HCT116 (cell line): ENCODE measurements around the gene SEC24C. TPM values are rescaled to one million over a fixed set of nuclear protein-coding genes. Genes with fewer than 3 reads are reported as not detected.
"Not testable (repeated sequence)": the region's sequence is repeated elsewhere in the genome, so short reads cannot be mapped to it uniquely, and the experiment has no call there.

Experiments used
- ATAC-seq: fragments of 200-7000 bp; cut with Tn5 transposase; 2 replicates; pipeline ENCODE4 v1.9.1; 2020; ENCODE audit warnings: mild to moderate bottlenecking, moderate library complexity
- BruUV-seq: library from RNA; stranded (reverse); fragments of 400-500 nt; replicated peaks from 2 replicates; lab custom pipeline; 2021; lab: Mats Ljungman, UMichigan
- CTCF ChIA-PET: fragments of 300-600 bp; sonication (Branson Sonifier 250); formaldehyde crosslinking; loops from one replicate; lab custom pipeline; 2021; ENCODE audit warnings: antibody characterized with exemption; lab: Charles Lee
- POLR2A ChIA-PET: fragments of 300-600, 350-600 bp; sonication (Branson Sonifier 250); formaldehyde crosslinking; loops from one replicate; lab custom pipeline; 2021; ENCODE audit warnings: antibody characterized with exemption; lab: Charles Lee
- RAD21 ChIA-PET, 2 experiments: fragments of 300-600 bp; sonication (Branson Sonifier 250); formaldehyde crosslinking; loops; one replicate each; lab custom pipeline; 2023; ENCODE audit warnings: low total read pairs in 2 of 2; ENCODE audit not compliant: uncharacterized antibody in 2 of 2, unreplicated experiment in 2 of 2, low non-redundant PET in 1 of 2; lab: Charles Lee
- DNase-seq: peaks from one replicate; pipeline ENCODE4 v3.0.0-alpha.2; 2010; ENCODE audit warnings: low read depth, low spot score
- H2AFZ ChIP-seq: fragments of 200-600 bp; shearing (Covaris generic), sonication (generic); 2 replicates; pipeline ENCODE4 v1.6.1; 2017; ENCODE audit warnings: low read depth, mixed run types, mixed read lengths, antibody characterized with exemption, low read length; ENCODE audit not compliant: poor library complexity, severe bottlenecking
- H3K27ac ChIP-seq: 2 replicates; pipeline ENCODE4 v1.5.1; 2012; ENCODE audit warnings: low read depth, low read length
- H3K27me3 ChIP-seq: fragments of 200-600 bp; sonication (generic); 2 replicates; pipeline ENCODE4 v1.6.1; 2016; ENCODE audit warnings: mixed run types, low read length, mixed read lengths; ENCODE audit not compliant: insufficient read depth
- H3K36me3 ChIP-seq, 2 experiments: fragments of 200-500 bp in 1 of 2; fragments of 200-600 bp in 1 of 2; sonication (Bioruptor generic) in 1 of 2; sonication (generic) in 1 of 2; 2 replicates each; pipeline versions ENCODE4 v1.5.1 to v1.6.1; 2014 to 2016; ENCODE audit warnings: low read length in 2 of 2, inconsistent platforms in 1 of 2, mixed read lengths in 1 of 2, mixed run types in 1 of 2; ENCODE audit not compliant: insufficient read depth in 2 of 2, control insufficient read depth in 1 of 2
- H3K4me1 ChIP-seq, 2 experiments: fragments of 200-600 bp in 1 of 2; sonication (generic) in 1 of 2; 2 replicates each; pipeline versions ENCODE4 v1.5.1 to v1.6.1; 2012 to 2017; ENCODE audit warnings: low read length in 2 of 2, inconsistent platforms in 1 of 2, mild to moderate bottlenecking in 1 of 2, mixed read lengths in 1 of 2, mixed run types in 1 of 2, moderate library complexity in 1 of 2; ENCODE audit not compliant: insufficient read depth in 2 of 2, control insufficient read depth in 1 of 2
- H3K4me2 ChIP-seq: fragments of 200-600 bp; sonication (generic); 2 replicates; pipeline ENCODE4 v1.6.1; 2017; ENCODE audit warnings: mixed run types, low read length, mixed read lengths
- H3K4me3 ChIP-seq, 2 experiments: fragments of 200-600 bp in 1 of 2; sonication (generic) in 1 of 2; replicated peaks in 1 of 2; 2 replicates each; pipeline ENCODE4 v1.5.1; 2011 to 2016; ENCODE audit warnings: low read length in 2 of 2, control low read depth in 1 of 2, low read depth in 1 of 2, mild to moderate bottlenecking in 1 of 2, mixed read lengths in 1 of 2, mixed run types in 1 of 2
- H3K79me2 ChIP-seq: fragments of 200-600 bp; sonication (generic); 2 replicates; pipeline ENCODE4 v1.6.1; 2017; ENCODE audit warnings: mild to moderate bottlenecking, mixed run types, low read length, moderate library complexity, mixed read lengths; ENCODE audit not compliant: insufficient read depth
- H3K9ac ChIP-seq: fragments of 200-600 bp; sonication (generic); 2 replicates; pipeline ENCODE4 v1.6.1; 2016; ENCODE audit warnings: low read length, mixed read lengths
- H3K9me2 ChIP-seq: fragments of 200-600 bp; sonication (generic), shearing (Covaris generic); 2 replicates; pipeline ENCODE4 v1.6.1; 2017; ENCODE audit warnings: mixed run types, mild to moderate bottlenecking, moderate library complexity; ENCODE audit not compliant: insufficient read depth
- H3K9me3 ChIP-seq, 2 experiments: fragments of 200-500 bp in 1 of 2; fragments of 200-600 bp in 1 of 2; sonication (Bioruptor generic) in 1 of 2; sonication (generic) in 1 of 2; 2 replicates each; pipeline ENCODE4 v1.6.1; 2014 to 2017; ENCODE audit warnings: low read length in 2 of 2, mixed read lengths in 2 of 2, inconsistent platforms in 1 of 2, low read depth in 1 of 2, mild to moderate bottlenecking in 1 of 2, mixed run types in 1 of 2, moderate library complexity in 1 of 2; ENCODE audit not compliant: control insufficient read depth in 1 of 2, insufficient read depth in 1 of 2
- H4K20me1 ChIP-seq: fragments of 200-600 bp; sonication (generic), shearing (Covaris generic); 2 replicates; pipeline ENCODE4 v1.6.1; 2017; ENCODE audit warnings: mixed run types, mild to moderate bottlenecking, moderate library complexity; ENCODE audit not compliant: insufficient read depth
- CBX3 ChIP-seq: IDR thresholded peaks from 2 replicates; pipeline ENCODE4 v1.6.1; 2012; ENCODE audit warnings: low read depth
- ZBTB33 ChIP-seq: IDR thresholded peaks from 2 replicates; pipeline ENCODE4 v1.6.1; 2011; ENCODE audit warnings: mild to moderate bottlenecking, low read length, moderate library complexity; ENCODE audit not compliant: insufficient replicate concordance; ENCODE audit errors: extremely low read depth
- intact Hi-C: fragments of 100-400 bp; cut with micrococcal nuclease; formaldehyde crosslinking; loops from 2 replicates; pipeline ENCODE4 v1.10.0; 2022
- total RNA-seq: library from RNA; stranded (reverse); gene quantifications from one replicate; pipeline ENCODE4 v1.2.1, GENCODE V29; 2021; ENCODE audit not compliant: unreplicated experiment
- TF ChIP-seq, protein P1 (sequence below), 3 experiments: fragments of 200-600 bp in 1 of 3; sonication (generic) in 1 of 3; IDR thresholded peaks in 2 of 3; conservative IDR thresholded peaks in 1 of 3; 2 replicates each; pipeline ENCODE4 v1.5.1; 2012 to 2017; ENCODE audit warnings: low read depth in 2 of 3, low read length in 2 of 3, antibody characterized with exemption in 1 of 3, borderline replicate concordance in 1 of 3, control low read depth in 1 of 3, mild to moderate bottlenecking in 1 of 3, mixed read lengths in 1 of 3, mixed run types in 1 of 3, moderate library complexity in 1 of 3; ENCODE audit not compliant: insufficient read depth in 1 of 3

Gene SEC24C
- total RNA-seq, 1 experiment from 2014 or later = 60.9 TPM

- no peak for TF ChIP-seq ZBTB33
- TF ChIP-seq CBX3 = no peak
- TF ChIP-seq, protein P1, sequence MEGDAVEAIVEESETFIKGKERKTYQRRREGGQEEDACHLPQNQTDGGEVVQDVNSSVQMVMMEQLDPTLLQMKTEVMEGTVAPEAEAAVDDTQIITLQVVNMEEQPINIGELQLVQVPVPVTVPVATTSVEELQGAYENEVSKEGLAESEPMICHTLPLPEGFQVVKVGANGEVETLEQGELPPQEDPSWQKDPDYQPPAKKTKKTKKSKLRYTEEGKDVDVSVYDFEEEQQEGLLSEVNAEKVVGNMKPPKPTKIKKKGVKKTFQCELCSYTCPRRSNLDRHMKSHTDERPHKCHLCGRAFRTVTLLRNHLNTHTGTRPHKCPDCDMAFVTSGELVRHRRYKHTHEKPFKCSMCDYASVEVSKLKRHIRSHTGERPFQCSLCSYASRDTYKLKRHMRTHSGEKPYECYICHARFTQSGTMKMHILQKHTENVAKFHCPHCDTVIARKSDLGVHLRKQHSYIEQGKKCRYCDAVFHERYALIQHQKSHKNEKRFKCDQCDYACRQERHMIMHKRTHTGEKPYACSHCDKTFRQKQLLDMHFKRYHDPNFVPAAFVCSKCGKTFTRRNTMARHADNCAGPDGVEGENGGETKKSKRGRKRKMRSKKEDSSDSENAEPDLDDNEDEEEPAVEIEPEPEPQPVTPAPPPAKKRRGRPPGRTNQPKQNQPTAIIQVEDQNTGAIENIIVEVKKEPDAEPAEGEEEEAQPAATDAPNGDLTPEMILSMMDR (IDR thresholded peaks at IDR 0.05 in 2 of 3, conservative IDR thresholded peaks at IDR 0.05 in 1 of 3; ENCODE audit: borderline replicate concordance in 1 of 3, insufficient read depth in 1 of 3, low read depth in 2 of 3, low read length in 2 of 3) = no peak
These were observed 49.3 kb downstream of the SEC24C start (continued) for GRCh38 chr10:73793456-73793855.

GRCh38 chr10:73795491-73795890 lies 51.3 kb downstream of the SEC24C start:
- BruUV-seq, POLR2A ChIA-PET, CTCF ChIA-PET, H3K4me1 ChIP-seq, RAD21 ChIA-PET, H3K4me3 ChIP-seq, H3K27me3 ChIP-seq, H3K9me2 ChIP-seq, H3K9ac ChIP-seq, intact Hi-C loops, H3K27ac ChIP-seq, H4K20me1 ChIP-seq, H3K79me2 ChIP-seq, H2AFZ ChIP-seq, DNase-seq, H3K4me2 ChIP-seq, ATAC-seq, H3K9me3 ChIP-seq: not testable (repeated sequence)
- H3K36me3 ChIP-seq = peaks cover 19 to 26% of the 10 kb centered on the region in 2 experiments
